Stimulated activated CD4-positive, alpha-beta T cell treated with anti-CD3 and anti-CD28 coated beads, Interleukin-2, amount 100 ng/mL, for 48 hours (primary cell): ENCODE results near the gene RALB.
A peak's percentile ranks its signal among the peaks of the same experiment; 100 is the strongest.
"Not testable (repeated sequence)": the region's sequence is repeated elsewhere in the genome, so short reads cannot be mapped to it uniquely, and the experiment has no call there.

Source experiments
- DNase-seq, 2 donors: peaks; one replicate each; pipeline ENCODE4 v3.0.0-alpha.2; 2020

The RALB gene

GRCh38 chr2:120243875-120244553 is 8.6 kb upstream of the RALB start:
- no peak for DNase-seq

GRCh38 chr2:120244656-120245519 is 7.8 kb upstream of the RALB start:
- DNase-seq: no peak

- DNase-seq: no peak
Observed at GRCh38 chr2:120245520-120246332, 6.9 kb upstream of the RALB start.

- no peak for DNase-seq
Observed at GRCh38 chr2:120246546-120247300, 5.9 kb upstream of the RALB start.

- no peak for DNase-seq
Observed at GRCh38 chr2:120247851-120248250, 4.8 kb upstream of the RALB start.

- DNase-seq: no peak
Observed at GRCh38 chr2:120250640-120251039, 2.0 kb upstream of the RALB start.

- no peak for DNase-seq
Observed at GRCh38 chr2:120251078-120251477, 1.6 kb upstream of the RALB start.

- no peak for DNase-seq
Observed at GRCh38 chr2:120251880-120252224, 800 bp upstream of the RALB start.

GRCh38 chr2:120253021-120253882 is 600 bp downstream of the RALB start:
- peak; percentile 23 to 28 for DNase-seq

GRCh38 chr2:120254178-120254577 is 1.5 kb downstream of the RALB start:
- DNase-seq: no peak

- no peak for DNase-seq
Observed at GRCh38 chr2:120255071-120255470, 2.4 kb downstream of the RALB start.

- DNase-seq: no peak
Observed at GRCh38 chr2:120255986-120256650, 3.5 kb downstream of the RALB start.

- DNase-seq: no peak
Observed at GRCh38 chr2:120256651-120257000, 4.0 kb downstream of the RALB start.

GRCh38 chr2:120257522-120257921 is 4.9 kb downstream of the RALB start:
- no peak for DNase-seq

GRCh38 chr2:120258196-120258595 is 5.5 kb downstream of the RALB start:
- no peak for DNase-seq

- not testable (repeated sequence) for DNase-seq
Observed at GRCh38 chr2:120259939-120260338, 7.3 kb downstream of the RALB start.

- no peak for DNase-seq
Observed at GRCh38 chr2:120260736-120261135, 8.1 kb downstream of the RALB start.

- DNase-seq: peak; percentile 45 to 53
Observed at GRCh38 chr2:120261387-120262006, 8.8 kb downstream of the RALB start.

GRCh38 chr2:120262150-120262549 is 9.5 kb downstream of the RALB start:
- no peak for DNase-seq

- DNase-seq: no peak
Observed at GRCh38 chr2:120262761-120263428, 10.2 kb downstream of the RALB start.
